ENCODE measurements around the gene OR52B6. TPM values are rescaled to one million over a fixed set of nuclear protein-coding genes. Genes with fewer than 3 reads are reported as not detected.

OR52B6 gene, protein sequence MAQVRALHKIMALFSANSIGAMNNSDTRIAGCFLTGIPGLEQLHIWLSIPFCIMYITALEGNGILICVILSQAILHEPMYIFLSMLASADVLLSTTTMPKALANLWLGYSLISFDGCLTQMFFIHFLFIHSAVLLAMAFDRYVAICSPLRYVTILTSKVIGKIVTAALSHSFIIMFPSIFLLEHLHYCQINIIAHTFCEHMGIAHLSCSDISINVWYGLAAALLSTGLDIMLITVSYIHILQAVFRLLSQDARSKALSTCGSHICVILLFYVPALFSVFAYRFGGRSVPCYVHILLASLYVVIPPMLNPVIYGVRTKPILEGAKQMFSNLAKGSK
- total RNA-seq (2021; fragmentation: NEBNext Ultra II Directional; extraction: Animal tissue kit (Norgen Biotek cat#: 25700)) = not detected
- long read RNA-seq = 0 reads

DNA sequence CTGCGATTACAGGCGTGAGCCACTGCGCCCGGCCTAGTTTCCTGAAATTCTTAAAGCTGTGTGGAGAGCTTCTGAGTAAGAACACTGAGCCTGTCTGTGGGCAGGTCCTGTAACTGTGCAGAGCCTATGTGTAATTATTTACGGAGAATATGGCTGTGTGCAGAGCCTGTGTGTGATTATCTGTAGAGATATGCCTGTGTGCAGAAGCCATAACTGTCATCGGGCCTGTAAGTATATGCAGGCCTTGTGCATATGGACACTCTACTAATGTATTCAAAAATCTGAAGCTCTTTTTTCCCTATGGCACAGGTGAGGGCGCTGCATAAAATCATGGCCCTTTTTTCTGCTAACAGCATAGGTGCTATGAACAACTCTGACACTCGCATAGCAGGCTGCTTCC, at the start of gene OR52B6:
Gene OR52B6, plus strand, starts transcription at position 301 of the 400 bp plus-strand sequence. Its CDS starts 0 bp downstream, at position 301.
- Mint-ChIP-seq H3K4me3 (no peak within 1 kb of the TSS), H3K27me3 (ENCODE audit: insufficient read depth) (no peaks in the 10 kb centered on the region; the same call in 1 of the 2 replicates), H3K4me1 (ENCODE audit: low read depth) (no peaks in the 10 kb centered on the region), H3K36me3 (ENCODE audit: low read depth) (no peaks in the 10 kb centered on the region), H3K9me3 (no peaks in the 10 kb centered on the region), H3K27ac (no peak within 1 kb of the TSS)
- DNase-seq = no peak
- TF ChIP-seq, protein P1, sequence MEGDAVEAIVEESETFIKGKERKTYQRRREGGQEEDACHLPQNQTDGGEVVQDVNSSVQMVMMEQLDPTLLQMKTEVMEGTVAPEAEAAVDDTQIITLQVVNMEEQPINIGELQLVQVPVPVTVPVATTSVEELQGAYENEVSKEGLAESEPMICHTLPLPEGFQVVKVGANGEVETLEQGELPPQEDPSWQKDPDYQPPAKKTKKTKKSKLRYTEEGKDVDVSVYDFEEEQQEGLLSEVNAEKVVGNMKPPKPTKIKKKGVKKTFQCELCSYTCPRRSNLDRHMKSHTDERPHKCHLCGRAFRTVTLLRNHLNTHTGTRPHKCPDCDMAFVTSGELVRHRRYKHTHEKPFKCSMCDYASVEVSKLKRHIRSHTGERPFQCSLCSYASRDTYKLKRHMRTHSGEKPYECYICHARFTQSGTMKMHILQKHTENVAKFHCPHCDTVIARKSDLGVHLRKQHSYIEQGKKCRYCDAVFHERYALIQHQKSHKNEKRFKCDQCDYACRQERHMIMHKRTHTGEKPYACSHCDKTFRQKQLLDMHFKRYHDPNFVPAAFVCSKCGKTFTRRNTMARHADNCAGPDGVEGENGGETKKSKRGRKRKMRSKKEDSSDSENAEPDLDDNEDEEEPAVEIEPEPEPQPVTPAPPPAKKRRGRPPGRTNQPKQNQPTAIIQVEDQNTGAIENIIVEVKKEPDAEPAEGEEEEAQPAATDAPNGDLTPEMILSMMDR (IDR thresholded peaks at IDR 0.05) = no peak

DNA sequence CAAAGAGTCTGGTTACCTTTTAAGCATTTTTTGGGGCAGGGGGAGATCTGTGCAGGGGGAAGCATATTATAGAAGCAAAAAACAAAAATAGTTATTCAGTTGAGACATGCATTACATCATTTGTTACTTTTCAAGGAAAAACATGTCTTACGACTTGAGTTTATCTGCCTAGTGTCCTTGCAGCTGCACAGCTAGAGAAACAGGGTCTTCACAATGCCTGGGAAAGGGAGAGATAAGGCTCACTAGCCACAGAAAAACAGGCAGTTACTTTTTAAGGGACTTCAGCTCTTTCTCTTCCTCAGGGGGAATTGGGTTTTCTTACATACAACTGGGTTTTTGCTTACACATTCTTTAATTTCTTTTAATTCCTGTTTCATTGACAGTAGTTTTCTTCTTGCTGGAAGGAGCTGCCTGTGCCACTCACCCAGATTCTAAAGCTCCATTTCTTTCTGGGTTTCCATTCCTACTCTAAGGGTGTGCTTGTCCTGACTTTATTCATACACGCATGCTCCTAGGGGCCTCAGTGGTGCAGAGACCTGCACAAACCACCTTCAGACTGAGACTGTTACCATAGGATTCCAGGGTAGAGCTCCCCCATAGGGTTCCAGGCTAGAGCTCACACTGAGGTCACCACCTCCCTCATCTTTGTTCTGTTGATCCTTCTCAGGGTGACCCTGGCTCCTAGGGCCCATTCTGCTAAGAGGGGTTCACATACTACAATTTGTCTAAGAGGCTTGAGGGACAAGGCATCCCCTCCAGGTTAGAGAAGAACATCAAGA, 49.4 kb upstream of the OR52B6 start:
- TF ChIP-seq, protein P1 (IDR thresholded peaks at IDR 0.05) = no peak
- Mint-ChIP-seq H3K9me3 (no peaks in the 10 kb centered on the region), H3K27me3 (ENCODE audit: insufficient read depth) (peaks cover 10% of the 10 kb centered on the region), H3K36me3 (ENCODE audit: low read depth) (no peaks in the 10 kb centered on the region), H3K4me1 (ENCODE audit: low read depth) (no peaks in the 10 kb centered on the region), H3K4me3 (no peak overlapping the region), H3K27ac (no peak overlapping the region)
- DNase-seq = no peak

DNA sequence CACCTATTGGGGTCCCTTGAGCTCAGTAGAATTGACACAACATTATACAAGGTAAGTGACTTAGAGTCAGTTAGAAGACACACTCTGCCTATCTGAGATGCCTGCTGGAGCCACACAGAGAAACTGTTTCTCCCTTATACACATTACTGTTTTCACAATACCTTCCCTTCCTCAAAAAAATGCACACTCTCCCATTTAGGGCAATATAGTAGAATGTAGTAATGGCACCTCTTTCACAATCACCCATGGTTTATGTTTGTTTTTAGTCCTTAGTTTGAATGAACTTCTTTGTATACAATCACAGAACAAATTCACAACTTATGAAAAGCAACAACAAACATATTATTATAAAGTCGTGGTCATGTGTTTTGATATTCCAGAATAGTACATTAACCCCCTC, 46.6 kb upstream of the OR52B6 start:
- DNase-seq = no peak
- Mint-ChIP-seq H3K4me3 (no peak overlapping the region), H3K9me3 (no peaks in the 10 kb centered on the region), H3K27ac (no peak overlapping the region), H3K36me3 (ENCODE audit: low read depth) (no peaks in the 10 kb centered on the region), H3K4me1 (ENCODE audit: low read depth) (no peaks in the 10 kb centered on the region), H3K27me3 (ENCODE audit: insufficient read depth) (peaks cover 10% of the 10 kb centered on the region)
- TF ChIP-seq, protein P1 (IDR thresholded peaks at IDR 0.05) = no peak

DNA sequence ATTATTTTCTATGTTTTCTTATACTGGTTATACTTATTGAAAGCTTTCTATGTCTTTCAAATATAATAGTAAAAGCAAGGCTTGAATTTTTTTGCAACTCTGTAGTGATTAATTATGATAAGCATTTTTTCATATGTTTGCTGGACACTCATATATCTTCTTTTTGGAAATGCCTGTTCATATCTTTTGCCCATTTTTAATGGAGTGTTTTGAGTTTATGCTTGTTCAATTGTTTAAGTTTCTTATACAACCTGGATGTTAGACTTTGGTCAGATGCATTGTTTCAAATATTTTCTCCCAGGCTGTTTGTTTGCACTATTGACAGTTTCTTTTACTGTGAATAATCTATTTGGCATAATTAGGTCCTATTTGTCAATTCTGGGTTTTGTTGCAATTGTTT, 44.2 kb upstream of the OR52B6 start:
- Mint-ChIP-seq H3K4me1 (ENCODE audit: low read depth) (no peaks in the 10 kb centered on the region), H3K36me3 (ENCODE audit: low read depth) (no peaks in the 10 kb centered on the region), H3K9me3 (no peaks in the 10 kb centered on the region), H3K27me3 (ENCODE audit: insufficient read depth) (peaks cover 7% of the 10 kb centered on the region), H3K27ac (no peak overlapping the region), H3K4me3 (no peak overlapping the region)
- DNase-seq = no peak
- TF ChIP-seq, protein P1 (IDR thresholded peaks at IDR 0.05) = no peak

DNA sequence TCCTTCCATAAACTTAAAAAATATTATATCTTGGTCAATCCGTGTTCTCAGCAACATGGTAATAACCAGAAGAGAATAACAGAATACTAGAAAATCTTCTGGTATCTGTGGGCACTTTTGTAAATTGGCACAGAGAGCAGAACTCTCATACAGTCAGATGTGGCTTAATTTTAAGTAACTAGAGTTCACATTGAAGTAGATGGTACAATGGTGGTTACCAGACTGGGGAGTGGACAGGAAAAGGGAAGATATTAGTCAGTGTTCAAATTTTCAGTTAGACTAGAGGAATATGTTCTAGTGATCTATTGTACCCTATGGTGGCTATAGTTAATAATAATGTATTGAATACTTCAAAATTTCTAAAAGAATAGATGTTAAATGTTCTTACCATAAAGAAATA, 39.2 kb upstream of the OR52B6 start:
- Mint-ChIP-seq H3K4me3 (no peak overlapping the region), H3K27me3 (ENCODE audit: insufficient read depth) (peaks cover 3% of the 10 kb centered on the region; the same call in 1 of the 2 replicates), H3K27ac (no peak overlapping the region), H3K9me3 (no peaks in the 10 kb centered on the region), H3K36me3 (ENCODE audit: low read depth) (no peaks in the 10 kb centered on the region), H3K4me1 (ENCODE audit: low read depth) (peaks cover 3% of the 10 kb centered on the region; the same call in 1 of the 2 replicates)
- TF ChIP-seq, protein P1 (IDR thresholded peaks at IDR 0.05) = no peak
- DNase-seq = no peak
